Mesothelial cell of epicardium (in vitro differentiated cells): ENCODE data around the gene MRPS18A. TPM values are rescaled to one million over a fixed set of nuclear protein-coding genes. Genes with fewer than 3 reads are reported as not detected.
"Not testable (repeated sequence)": the region's sequence is repeated elsewhere in the genome, so short reads cannot be mapped to it uniquely, and the experiment has no call there.

Experiments
- DNase-seq, 2 experiments: peaks; one replicate each; pipeline ENCODE4 v3.0.0; 2021; ENCODE audit warnings: low spot score in 2 of 2; ENCODE audit not compliant: unreplicated experiment in 2 of 2
- H3K27ac Mint-ChIP-seq: 2 replicates; pipeline ENCODE4 v1.8.0; 2021; ENCODE audit warnings: mixed read lengths
- H3K27me3 Mint-ChIP-seq: 2 replicates; pipeline ENCODE4 v1.8.0; 2021; ENCODE audit warnings: low read depth, mixed read lengths
- H3K36me3 Mint-ChIP-seq: 2 replicates; pipeline ENCODE4 v1.8.0; 2021; ENCODE audit warnings: mixed read lengths
- H3K4me1 Mint-ChIP-seq: 2 replicates; pipeline ENCODE4 v1.8.0; 2021; ENCODE audit warnings: mixed read lengths
- H3K4me3 Mint-ChIP-seq: 2 replicates; pipeline ENCODE4 v1.8.0; 2021; ENCODE audit warnings: mild to moderate bottlenecking, moderate library complexity, mixed read lengths
- H3K9me3 Mint-ChIP-seq: 2 replicates; pipeline ENCODE4 v1.8.0; 2021; ENCODE audit warnings: mixed read lengths
- CTCF ChIP-seq: fragments of 200-600 bp; sonication (generic); IDR thresholded peaks from one replicate; pipeline ENCODE4 v1.5.0; 2021; ENCODE audit warnings: antibody characterized with exemption; ENCODE audit not compliant: unreplicated experiment
- total RNA-seq: library from RNA; stranded (reverse); gene quantifications from 3 replicates; pipeline ENCODE4 v1.2.1, GENCODE V29; 2021

The MRPS18A gene
- total RNA-seq, 1 donor from 2014 or later = 41.4 TPM

GRCh38 chr6:43666196-43666920 lies 21.2 kb downstream of the MRPS18A start:
- H3K9me3 Mint-ChIP-seq = peaks cover 3% of the 10 kb centered on the region
- H3K27ac Mint-ChIP-seq = no peak overlapping the region
- no peaks in the 10 kb centered on the region for H3K27me3 Mint-ChIP-seq
- no peak overlapping the region for H3K4me3 Mint-ChIP-seq
- no peak for DNase-seq
- H3K36me3 Mint-ChIP-seq = peaks cover 4% of the 10 kb centered on the region
- peaks cover 39% of the 10 kb centered on the region for H3K4me1 Mint-ChIP-seq
- no peak for TF ChIP-seq CTCF

GRCh38 chr6:43665376-43665775 lies 22.2 kb downstream of the MRPS18A start:
- Mint-ChIP-seq H3K36me3 (peaks cover 7% of the 10 kb centered on the region), H3K4me3 (no peak overlapping the region), H3K27ac (no peak overlapping the region)

GRCh38 chr6:43662948-43663347 lies 24.6 kb downstream of the MRPS18A start:
- not testable (repeated sequence) for H3K9me3 Mint-ChIP-seq, DNase-seq, H3K4me3 Mint-ChIP-seq, H3K27ac Mint-ChIP-seq, H3K27me3 Mint-ChIP-seq, H3K4me1 Mint-ChIP-seq, H3K36me3 Mint-ChIP-seq

More at GRCh38 chr6:43665376-43665775, 22.2 kb downstream of the MRPS18A start:
- Mint-ChIP-seq H3K4me1 (peaks cover 34% of the 10 kb centered on the region), H3K9me3 (peaks cover 9% of the 10 kb centered on the region), H3K27me3 (no peaks in the 10 kb centered on the region)
- TF ChIP-seq CTCF = no peak
- no peak for DNase-seq

GRCh38 chr6:43658161-43658560 lies 29.4 kb downstream of the MRPS18A start:
- no peak for DNase-seq
- peaks cover 6% of the 10 kb centered on the region for H3K36me3 Mint-ChIP-seq
- H3K4me3 Mint-ChIP-seq = no peak overlapping the region
- peaks cover 9% of the 10 kb centered on the region for H3K9me3 Mint-ChIP-seq
- H3K4me1 Mint-ChIP-seq = no peaks in the 10 kb centered on the region
- no peaks in the 10 kb centered on the region for H3K27me3 Mint-ChIP-seq
- no peak overlapping the region for H3K27ac Mint-ChIP-seq
- no peak for TF ChIP-seq CTCF

DNA sequence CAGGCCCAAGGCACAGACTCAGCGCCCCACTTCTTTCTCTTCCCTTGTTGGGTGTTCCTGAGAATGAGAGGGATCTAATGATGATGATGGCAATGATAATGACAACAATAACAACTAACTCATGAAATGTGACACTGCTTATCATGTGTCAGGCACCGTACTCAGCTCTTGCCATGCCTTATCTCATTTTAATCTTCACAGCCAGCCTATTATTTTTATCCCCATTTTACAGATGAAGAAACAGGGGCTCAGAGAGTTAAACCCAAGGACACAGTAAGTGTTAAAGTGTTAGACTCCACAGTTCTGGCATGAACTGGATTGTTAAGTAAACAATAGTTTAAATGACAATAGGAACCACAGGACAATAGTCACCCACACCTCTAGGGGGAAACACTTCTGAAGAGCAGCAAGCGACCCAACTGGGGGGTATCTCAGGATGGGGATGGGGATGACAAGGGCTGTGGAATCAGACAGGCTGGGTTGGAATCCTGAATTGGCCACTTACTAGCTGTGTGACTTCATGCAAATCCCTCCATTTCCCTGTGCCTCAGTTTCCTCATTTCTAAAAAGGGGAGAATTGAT lies 30.3 kb downstream of the MRPS18A start:
- Mint-ChIP-seq H3K9me3 (peaks cover 9% of the 10 kb centered on the region), H3K27me3 (no peaks in the 10 kb centered on the region), H3K4me1 (no peaks in the 10 kb centered on the region), H3K4me3 (no peak overlapping the region), H3K36me3 (peaks cover 6% of the 10 kb centered on the region), H3K27ac (no peak overlapping the region)
- no peak for DNase-seq
- TF ChIP-seq CTCF = no peak

DNA sequence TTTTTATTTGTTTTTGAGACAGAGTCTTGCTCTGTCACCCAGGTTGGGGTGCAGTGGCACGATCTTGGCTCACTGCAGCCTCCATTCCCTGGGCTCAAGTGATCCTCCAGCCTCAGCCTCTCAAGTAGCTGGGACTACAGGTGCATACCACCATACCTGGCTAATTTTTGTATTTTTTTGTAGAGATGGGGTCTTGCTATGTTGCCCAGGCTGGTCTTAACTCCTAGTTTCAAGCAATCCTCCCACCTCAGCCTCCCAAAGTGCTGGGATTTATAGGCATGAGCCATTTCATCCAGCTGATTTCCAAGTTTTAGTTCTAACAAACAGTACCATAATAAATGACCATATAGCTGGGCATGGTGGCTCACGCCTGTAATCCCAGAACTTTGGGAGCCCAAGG lies 34.8 kb downstream of the MRPS18A start:
- H3K4me3 Mint-ChIP-seq, DNase-seq, H3K9me3 Mint-ChIP-seq, H3K36me3 Mint-ChIP-seq, H3K27ac Mint-ChIP-seq, H3K27me3 Mint-ChIP-seq, H3K4me1 Mint-ChIP-seq: not testable (repeated sequence)
